H9 (cell line): Measurements from ENCODE around the gene ADAM23. TPM values are rescaled to one million over a fixed set of nuclear protein-coding genes. Genes with fewer than 3 reads are reported as not detected.

Source experiments
- DNase-seq: peaks from one replicate; pipeline ENCODE4 v3.0.0-alpha.2; 2017
- H2AFZ ChIP-seq: one replicate; pipeline ENCODE4 v1.6.1; 2013; ENCODE audit warnings: mild to moderate bottlenecking, low read length, control low read depth, moderate library complexity
- H2AK5ac ChIP-seq: 2 replicates; pipeline ENCODE4 v1.6.1; 2013; ENCODE audit warnings: low read length, control low read depth, mixed read lengths; ENCODE audit not compliant: insufficient read length
- H2BK120ac ChIP-seq: one replicate; pipeline ENCODE4 v1.6.1; 2013; ENCODE audit warnings: low read depth, mild to moderate bottlenecking, low read length, control low read depth, inconsistent platforms; ENCODE audit not compliant: poor library complexity, severe bottlenecking
- H2BK12ac ChIP-seq: 2 replicates; pipeline ENCODE4 v1.6.1; 2013; ENCODE audit warnings: low read length, control low read depth, mixed read lengths, low read depth; ENCODE audit not compliant: insufficient read length
- H2BK15ac ChIP-seq: 2 replicates; pipeline ENCODE4 v1.6.1; 2013; ENCODE audit warnings: low read depth, low read length, control low read depth
- H2BK20ac ChIP-seq: one replicate; pipeline ENCODE4 v1.6.1; 2013; ENCODE audit warnings: low read depth, mild to moderate bottlenecking, low read length, control low read depth, inconsistent platforms; ENCODE audit not compliant: poor library complexity, severe bottlenecking
- H2BK5ac ChIP-seq: 2 replicates; pipeline ENCODE4 v1.6.1; 2013; ENCODE audit warnings: low read length, control low read depth, mixed read lengths; ENCODE audit not compliant: insufficient read length
- H3K14ac ChIP-seq: 2 replicates; pipeline ENCODE4 v1.6.1; 2013; ENCODE audit warnings: low read length, control low read depth; ENCODE audit not compliant: insufficient read depth
- H3K18ac ChIP-seq: 2 replicates; pipeline ENCODE4 v1.6.1; 2013; ENCODE audit warnings: low read depth, mild to moderate bottlenecking, mixed read lengths, low read length, control low read depth; ENCODE audit not compliant: insufficient read length
- H3K23ac ChIP-seq: 2 replicates; pipeline ENCODE4 v1.6.1; 2013; ENCODE audit warnings: low read length, control low read depth, mixed read lengths, low read depth; ENCODE audit not compliant: insufficient read length
- H3K23me2 ChIP-seq: 2 replicates; pipeline ENCODE4 v1.6.1; 2013; ENCODE audit warnings: low read depth, mild to moderate bottlenecking, mixed read lengths, low read length, control low read depth; ENCODE audit not compliant: insufficient read length, poor library complexity, severe bottlenecking
- H3K27ac ChIP-seq: 2 replicates; pipeline ENCODE4 v1.5.1; 2013; ENCODE audit warnings: low read length, control low read depth, mixed read lengths, low read depth; ENCODE audit not compliant: insufficient read length
- H3K27me3 ChIP-seq: 2 replicates; pipeline ENCODE4 v1.6.1; 2013; ENCODE audit warnings: low read length, control low read depth, inconsistent platforms; ENCODE audit not compliant: insufficient read depth
- H3K4ac ChIP-seq: 2 replicates; pipeline ENCODE4 v1.6.1; 2013; ENCODE audit warnings: low read depth, mild to moderate bottlenecking, control low read depth, inconsistent platforms, low read length, moderate library complexity
- H3K4me1 ChIP-seq: 2 replicates; pipeline ENCODE4 v1.6.1; 2013; ENCODE audit warnings: low read length, control low read depth, inconsistent platforms; ENCODE audit not compliant: insufficient read depth
- H3K4me2 ChIP-seq: 2 replicates; pipeline ENCODE4 v1.6.1; 2013; ENCODE audit warnings: low read length, control low read depth, mixed read lengths; ENCODE audit not compliant: insufficient read length, insufficient read depth
- H3K56ac ChIP-seq: 2 replicates; pipeline ENCODE4 v1.6.1; 2013; ENCODE audit warnings: low read depth, mild to moderate bottlenecking, mixed read lengths, low read length, control low read depth; ENCODE audit not compliant: insufficient read length
- H3K79me1 ChIP-seq: 2 replicates; pipeline ENCODE4 v1.6.1; 2013; ENCODE audit warnings: low read depth, mild to moderate bottlenecking, moderate library complexity, low read length, control low read depth, inconsistent platforms; ENCODE audit not compliant: insufficient read depth, poor library complexity, severe bottlenecking
- H3K79me2 ChIP-seq: 2 replicates; pipeline ENCODE4 v1.6.1; 2013; ENCODE audit warnings: low read length, control low read depth, inconsistent platforms; ENCODE audit not compliant: insufficient read depth
- H3K9ac ChIP-seq: 2 replicates; pipeline ENCODE4 v1.6.1; 2013; ENCODE audit warnings: low read length, control low read depth, mixed read lengths; ENCODE audit not compliant: insufficient read length; ENCODE audit errors: extremely low read depth
- H3K9me3 ChIP-seq: one replicate; pipeline ENCODE4 v1.6.1; 2013; ENCODE audit warnings: low read depth, low read length, inconsistent platforms; ENCODE audit not compliant: control insufficient read depth
- H3T11ph ChIP-seq: one replicate; pipeline ENCODE4 v1.6.1; 2013; ENCODE audit warnings: mild to moderate bottlenecking, low read length, control low read depth, inconsistent platforms
- H4K20me1 ChIP-seq: one replicate; pipeline ENCODE4 v1.6.1; 2013; ENCODE audit not compliant: control insufficient read depth, insufficient read length, insufficient read depth
- H4K5ac ChIP-seq: 2 replicates; pipeline ENCODE4 v1.6.1; 2013; ENCODE audit warnings: low read depth, mild to moderate bottlenecking, mixed read lengths, low read length, control low read depth; ENCODE audit not compliant: insufficient read length
- H4K8ac ChIP-seq: replicated peaks from 2 replicates; pipeline ENCODE4 v1.6.1; 2013; ENCODE audit warnings: low read length, control low read depth, mixed read lengths, low read depth; ENCODE audit not compliant: insufficient read length
- H4K91ac ChIP-seq: 2 replicates; pipeline ENCODE4 v1.6.1; 2013; ENCODE audit warnings: low read depth, mild to moderate bottlenecking, moderate library complexity, mixed read lengths, low read length, control low read depth; ENCODE audit not compliant: insufficient read length
- H3K27ac Mint-ChIP-seq, 3 experiments: 2 replicates in 2 of 3; 3 replicates in 1 of 3; pipeline ENCODE4 v1.8.0; 2020 to 2021; ENCODE audit warnings: mixed read lengths in 3 of 3, mild to moderate bottlenecking in 1 of 3, moderate library complexity in 1 of 3
- H3K27me3 Mint-ChIP-seq: 2 replicates; pipeline ENCODE4 v1.8.0; 2021; ENCODE audit warnings: low read depth, mild to moderate bottlenecking, moderate library complexity, mixed read lengths
- H3K36me3 Mint-ChIP-seq, 3 experiments: 2 replicates in 2 of 3; 3 replicates in 1 of 3; pipeline ENCODE4 v1.8.0; 2020 to 2021; ENCODE audit warnings: low read depth in 3 of 3, mixed read lengths in 3 of 3; ENCODE audit not compliant: insufficient read depth in 1 of 3
- H3K4me1 Mint-ChIP-seq, 2 experiments: 2 replicates each; pipeline ENCODE4 v1.8.0; 2020; ENCODE audit warnings: mixed read lengths in 2 of 2
- H3K4me3 Mint-ChIP-seq, 2 experiments: 2 replicates in 1 of 2; 3 replicates in 1 of 2; pipeline ENCODE4 v1.8.0; 2020 to 2021; ENCODE audit warnings: mild to moderate bottlenecking in 2 of 2, mixed read lengths in 2 of 2, moderate library complexity in 1 of 2
- H3K9me3 Mint-ChIP-seq, 2 experiments: 2 replicates in 1 of 2; 3 replicates in 1 of 2; pipeline ENCODE4 v1.8.0; 2020; ENCODE audit warnings: mild to moderate bottlenecking in 2 of 2, mixed read lengths in 2 of 2, moderate library complexity in 1 of 2
- WGBS: extraction: QIAGEN DNeasy Blood & Tissue Kit; methylation state at CpG from one replicate; pipeline ENCODE4 v1.1.7; 2013; ENCODE audit warnings: missing lambda C conversion rate, low lambda C conversion rate, mixed read lengths; ENCODE audit not compliant: insufficient read length; ENCODE audit errors: extremely low coverage; 5-methylcytosine and 5-hydroxymethylcytosine counted together
- total RNA-seq: library from RNA; stranded (reverse); gene quantifications from 2 replicates; pipeline ENCODE4 v1.2.1, GENCODE V29; 2021
- TF ChIP-seq, protein P1 (sequence below): fragments of 200-600 bp; sonication (generic); conservative IDR thresholded peaks from 3 replicates; pipeline ENCODE4 v1.8.0; 2021; ENCODE audit warnings: antibody characterized with exemption, mild to moderate bottlenecking

ADAM23 gene
- total RNA-seq, 1 experiment from 2014 or later, result 21.4 TPM

DNA sequence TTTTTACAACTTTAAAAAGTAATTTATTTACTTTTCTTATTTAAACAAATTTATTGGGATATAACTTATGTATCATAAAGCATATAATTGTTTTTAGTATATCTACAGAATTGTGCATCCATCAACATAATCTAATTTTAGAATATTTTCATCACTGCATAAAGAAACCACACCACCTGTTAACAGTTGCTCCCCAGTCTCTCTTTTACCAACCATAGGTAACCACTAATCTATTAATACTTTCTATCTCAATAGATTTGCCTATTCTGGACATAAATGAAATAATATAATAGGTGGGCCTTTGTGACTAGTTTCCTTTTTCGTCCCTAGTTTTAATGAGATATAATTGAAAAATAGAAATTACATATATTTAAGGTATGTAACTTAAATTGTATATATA, 90.6 kb downstream of the ADAM23 start:
- Histone ChIP-seq H3K27me3 (no peaks in the 10 kb centered on the region), H3T11ph (no peak overlapping the region), H3K79me2 (no peaks in the 10 kb centered on the region), H3K23ac (no peak overlapping the region), H2AK5ac (no peak overlapping the region), H3K27ac (no peak overlapping the region), H3K9me3 (no peaks in the 10 kb centered on the region), H3K79me1 (no peaks in the 10 kb centered on the region), H2BK120ac (no peak overlapping the region), H4K5ac (no peak overlapping the region), H3K14ac (no peak overlapping the region), H2BK12ac (no peak overlapping the region), H3K4me2 (no peak overlapping the region), H4K20me1 (no peaks in the 10 kb centered on the region), H4K8ac (no peak overlapping the region), H3K23me2 (no peaks in the 10 kb centered on the region), H3K4ac (no peak overlapping the region), H2BK5ac (no peak overlapping the region), H3K56ac (no peak overlapping the region), H4K91ac (no peak overlapping the region), H3K9ac (no peak overlapping the region), H2BK20ac (no peak overlapping the region), H2AFZ (no peak overlapping the region), H3K4me1 (no peaks in the 10 kb centered on the region; the same call in 1 of the 2 replicates), H3K18ac (no peak overlapping the region), H2BK15ac (no peak overlapping the region)
- Mint-ChIP-seq H3K27me3 (no peaks in the 10 kb centered on the region), H3K4me3 (no peak overlapping the region), H3K4me1 (peaks cover 6 to 15% of the 10 kb centered on the region in 2 experiments), H3K27ac (no peak overlapping the region), H3K36me3 (no peaks in the 10 kb centered on the region), H3K9me3 (no peaks in the 10 kb centered on the region)
- TF ChIP-seq, protein P1, sequence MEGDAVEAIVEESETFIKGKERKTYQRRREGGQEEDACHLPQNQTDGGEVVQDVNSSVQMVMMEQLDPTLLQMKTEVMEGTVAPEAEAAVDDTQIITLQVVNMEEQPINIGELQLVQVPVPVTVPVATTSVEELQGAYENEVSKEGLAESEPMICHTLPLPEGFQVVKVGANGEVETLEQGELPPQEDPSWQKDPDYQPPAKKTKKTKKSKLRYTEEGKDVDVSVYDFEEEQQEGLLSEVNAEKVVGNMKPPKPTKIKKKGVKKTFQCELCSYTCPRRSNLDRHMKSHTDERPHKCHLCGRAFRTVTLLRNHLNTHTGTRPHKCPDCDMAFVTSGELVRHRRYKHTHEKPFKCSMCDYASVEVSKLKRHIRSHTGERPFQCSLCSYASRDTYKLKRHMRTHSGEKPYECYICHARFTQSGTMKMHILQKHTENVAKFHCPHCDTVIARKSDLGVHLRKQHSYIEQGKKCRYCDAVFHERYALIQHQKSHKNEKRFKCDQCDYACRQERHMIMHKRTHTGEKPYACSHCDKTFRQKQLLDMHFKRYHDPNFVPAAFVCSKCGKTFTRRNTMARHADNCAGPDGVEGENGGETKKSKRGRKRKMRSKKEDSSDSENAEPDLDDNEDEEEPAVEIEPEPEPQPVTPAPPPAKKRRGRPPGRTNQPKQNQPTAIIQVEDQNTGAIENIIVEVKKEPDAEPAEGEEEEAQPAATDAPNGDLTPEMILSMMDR, result no peak
- DNase-seq, result no peak
- no CpG with 5 or more reads among the region's 1 CpG for WGBS
